ENCODE measurements around the gene SCTR. TPM values are rescaled to one million over a fixed set of nuclear protein-coding genes. Genes with fewer than 3 reads are reported as not detected.

The SCTR gene
- total and polyA plus RNA-seq, 11 donors: 0.28 to 2.2 (median 0.44) TPM; not detected in 2

DNA sequence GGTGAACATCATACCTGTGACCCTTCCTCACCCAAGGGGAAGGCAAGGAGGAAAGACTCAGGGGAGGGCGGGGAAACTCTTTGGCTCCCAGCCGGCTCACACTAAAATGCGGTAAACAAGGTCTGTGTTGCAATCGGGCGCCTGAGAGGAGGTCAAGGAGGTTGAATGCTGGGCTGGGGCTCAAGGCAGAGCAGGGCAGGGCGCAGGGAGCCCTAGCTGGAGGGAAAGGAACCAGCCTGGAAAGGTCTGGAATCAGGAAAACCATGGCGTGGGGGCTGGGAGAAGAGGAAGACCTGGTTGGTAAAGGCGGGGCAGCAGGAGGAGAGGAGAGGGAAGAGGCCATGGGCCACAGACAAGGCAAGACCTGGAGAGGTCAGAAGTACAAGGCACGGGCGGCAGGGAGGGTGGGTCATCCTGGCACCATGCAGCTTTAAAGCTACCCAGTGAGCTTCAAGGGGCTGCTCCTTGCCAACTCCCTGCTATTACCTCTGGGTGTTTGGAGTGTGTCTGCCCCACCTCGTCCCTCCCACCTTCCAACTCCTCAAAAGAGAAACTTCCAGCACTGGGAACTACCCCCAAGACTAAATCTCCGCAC is 97.4 kb downstream of the SCTR start:
- ATAC-seq: no peak

DNA sequence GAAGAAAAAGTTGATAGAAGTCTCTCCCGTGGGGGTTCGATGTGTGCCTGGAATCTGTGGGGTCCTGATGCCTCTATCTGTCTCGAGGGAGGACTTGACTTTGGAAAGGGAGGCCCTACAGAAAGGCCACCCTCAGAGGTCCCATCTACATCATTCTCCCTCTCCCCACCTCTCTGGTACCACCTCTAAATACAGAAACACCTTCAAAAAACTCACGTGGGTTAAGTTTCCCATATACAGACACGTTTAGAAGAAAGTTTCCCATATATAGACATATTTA is 97.9 kb downstream of the SCTR start:
- WGBS, 4 donors: 56 to 65% (median 61%) methylated on average over 5 of the region's 5 CpGs
- intact Hi-C loops (cut with DNase I): loop anchor here in 1 of 10 donors (5.0 kb wide), 1 partner anchor 36 kb away; no protein-coding TSS in a partner anchor
- no peak overlapping the region for H3K4me3 ChIP-seq
- H3K27me3 ChIP-seq: peaks cover 0 to 5% (median 0%) of the 10 kb centered on the region in 9 donors
- H3K4me1 ChIP-seq: peaks cover 0 to 46% (median 2%) of the 10 kb centered on the region in 12 donors
- DNase-seq (no peak), ATAC-seq (no peak)
- no peaks in the 10 kb centered on the region for H3K36me3 ChIP-seq
- no peak for TF ChIP-seq POLR2A (IDR thresholded peaks at IDR 0.05)
- TF ChIP-seq, protein P1, sequence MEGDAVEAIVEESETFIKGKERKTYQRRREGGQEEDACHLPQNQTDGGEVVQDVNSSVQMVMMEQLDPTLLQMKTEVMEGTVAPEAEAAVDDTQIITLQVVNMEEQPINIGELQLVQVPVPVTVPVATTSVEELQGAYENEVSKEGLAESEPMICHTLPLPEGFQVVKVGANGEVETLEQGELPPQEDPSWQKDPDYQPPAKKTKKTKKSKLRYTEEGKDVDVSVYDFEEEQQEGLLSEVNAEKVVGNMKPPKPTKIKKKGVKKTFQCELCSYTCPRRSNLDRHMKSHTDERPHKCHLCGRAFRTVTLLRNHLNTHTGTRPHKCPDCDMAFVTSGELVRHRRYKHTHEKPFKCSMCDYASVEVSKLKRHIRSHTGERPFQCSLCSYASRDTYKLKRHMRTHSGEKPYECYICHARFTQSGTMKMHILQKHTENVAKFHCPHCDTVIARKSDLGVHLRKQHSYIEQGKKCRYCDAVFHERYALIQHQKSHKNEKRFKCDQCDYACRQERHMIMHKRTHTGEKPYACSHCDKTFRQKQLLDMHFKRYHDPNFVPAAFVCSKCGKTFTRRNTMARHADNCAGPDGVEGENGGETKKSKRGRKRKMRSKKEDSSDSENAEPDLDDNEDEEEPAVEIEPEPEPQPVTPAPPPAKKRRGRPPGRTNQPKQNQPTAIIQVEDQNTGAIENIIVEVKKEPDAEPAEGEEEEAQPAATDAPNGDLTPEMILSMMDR (IDR thresholded peaks at IDR 0.05): no peak
- H3K27ac ChIP-seq: no peak overlapping the region
- H3K9me3 ChIP-seq: no peaks in the 10 kb centered on the region

More for the DNA sequence above, 97.4 kb downstream of the SCTR start:
- intact Hi-C loops (cut with DNase I): loop anchor here in 1 of 10 donors (5.0 kb wide), 1 partner anchor 35 kb away; no protein-coding TSS in a partner anchor
- 78 to 86% (median 81%) methylated on average over 12 of the region's 12 CpGs for WGBS, 4 donors
- H3K27ac ChIP-seq: no peak overlapping the region
- H3K36me3 ChIP-seq: no peaks in the 10 kb centered on the region
- peaks cover 0 to 8% (median 0%) of the 10 kb centered on the region in 9 donors for H3K27me3 ChIP-seq
- no peaks in the 10 kb centered on the region for H3K9me3 ChIP-seq
- H3K4me1 ChIP-seq: peaks cover 0 to 50% (median 4%) of the 10 kb centered on the region in 12 donors
- no peak for DNase-seq
- H3K4me3 ChIP-seq: no peak overlapping the region
- TF ChIP-seq, protein P1 (IDR thresholded peaks at IDR 0.05): no peak

DNA sequence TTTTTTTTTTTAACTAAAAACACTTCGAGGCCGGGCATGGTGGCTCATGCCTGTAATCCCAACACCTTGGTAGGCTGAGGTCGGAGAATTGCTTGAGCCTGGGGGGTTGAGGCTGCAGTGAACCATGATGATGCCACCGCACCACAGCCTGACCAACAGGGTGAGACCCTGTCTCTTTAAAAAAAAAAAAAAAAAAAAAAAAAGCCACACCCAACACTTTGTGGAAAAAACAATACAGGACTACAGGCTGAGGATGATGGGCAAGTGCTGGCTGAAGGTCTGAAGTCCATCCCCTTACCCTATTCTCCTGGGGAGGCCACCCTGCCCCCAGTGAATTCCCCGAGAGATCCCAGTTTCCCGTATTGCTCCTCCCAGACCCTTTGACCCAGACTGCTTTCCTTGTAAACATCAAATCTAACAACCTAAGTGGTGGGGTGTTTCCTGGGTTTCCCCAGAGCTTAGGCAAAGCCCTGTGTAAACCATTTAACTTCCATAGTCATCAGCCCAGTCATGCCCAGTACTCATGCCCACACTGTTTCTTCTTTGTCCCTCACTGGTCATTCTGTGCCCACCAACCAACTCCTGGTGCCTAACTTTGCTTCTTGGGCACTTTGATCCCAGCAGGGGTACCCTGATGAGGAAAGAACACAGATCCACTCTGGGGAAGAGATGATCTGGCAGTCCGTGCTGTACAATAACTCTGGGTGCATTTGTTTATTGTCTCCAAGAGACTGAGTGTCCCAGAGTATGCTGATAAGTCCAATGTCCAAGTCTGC is 98.5 kb downstream of the SCTR start:
- Histone ChIP-seq H3K27ac (no peak overlapping the region), H3K36me3 (no peaks in the 10 kb centered on the region), H3K9me3 (no peaks in the 10 kb centered on the region), H3K4me1 (peaks cover 0 to 41% (median 0%) of the 10 kb centered on the region in 12 donors), H3K4me3 (no peak overlapping the region), H3K27me3 (peaks cover 0 to 3% (median 0%) of the 10 kb centered on the region in 9 donors)
- peak in 1 of 4 donors; percentile 67 for ATAC-seq
- WGBS, 4 donors: 76 to 78% (median 77%) methylated on average over 7 of the region's 7 CpGs
- intact Hi-C loops (cut with DNase I): loop anchor here in 1 of 10 donors (5.0 kb wide), 1 partner anchor 36 kb away; no protein-coding TSS in a partner anchor
- no peak for DNase-seq
- TF ChIP-seq, protein P1 (IDR thresholded peaks at IDR 0.05): no peak
- no peak for TF ChIP-seq POLR2A (IDR thresholded peaks at IDR 0.05)

DNA sequence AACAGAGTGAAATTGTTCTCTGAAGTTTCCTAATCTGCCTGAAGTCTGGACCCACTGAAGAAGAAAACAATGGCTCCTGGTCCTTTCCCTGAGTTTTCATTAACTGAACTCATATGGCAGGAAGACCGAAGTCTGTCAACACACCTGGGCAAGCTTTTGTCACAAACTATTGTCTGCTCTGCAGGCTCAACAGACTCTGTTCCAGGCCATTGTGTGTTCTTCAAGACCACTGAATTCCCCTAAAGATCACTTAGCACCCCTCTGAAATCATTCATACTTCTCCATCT is 99.2 kb downstream of the SCTR start:
- DNase-seq: no peak
- Histone ChIP-seq H3K9me3 (no peaks in the 10 kb centered on the region), H3K4me3 (no peak overlapping the region), H3K4me1 (peaks cover 0 to 34% (median 0%) of the 10 kb centered on the region in 12 donors), H3K27me3 (peaks cover 0 to 3% (median 0%) of the 10 kb centered on the region in 9 donors), H3K36me3 (no peaks in the 10 kb centered on the region), H3K27ac (no peak overlapping the region)
- TF ChIP-seq POLR2A (IDR thresholded peaks at IDR 0.05): no peak
- TF ChIP-seq, protein P1 (IDR thresholded peaks at IDR 0.05): no peak
- ATAC-seq: no peak
- 82 to 100% (median 95%) methylated on average over 1 of the region's 1 CpG for whole genome bisulfite sequencing, 4 donors
- intact Hi-C loops (cut with DNase I): loop anchor here in 1 of 10 donors (5.0 kb wide), 1 partner anchor 37 kb away; no protein-coding TSS in a partner anchor

Measured in heart left ventricle (tissue), 16 donors.